ENCODE data around the gene ERC2. TPM values are rescaled to one million over a fixed set of nuclear protein-coding genes. Genes with fewer than 3 reads are reported as not detected.

ERC2 gene
- total and polyA plus RNA-seq, 8 donors, result 1.2 to 4.8 (median 2.3) TPM

- no peak for ATAC-seq
- TF ChIP-seq CTCF (IDR thresholded peaks at IDR 0.05), result no peak
- Histone ChIP-seq H3K4me1 (no peaks in the 10 kb centered on the region), H3K4me3 (no peak overlapping the region), H3K9me3 (no peaks in the 10 kb centered on the region), H3K27ac (no peak overlapping the region), H3K36me3 (no peaks in the 10 kb centered on the region), H3K27me3 (no peaks in the 10 kb centered on the region)
- intact Hi-C loops (cut with DNase I), result no loop called here
- no peak for FAIRE-seq
- DNase-seq, result no peak
- 72 to 80% methylated on average over 6 of the region's 6 CpGs for WGBS, 2 donors
Observed at GRCh38 chr3:55698831-55699230, 769.4 kb downstream of the ERC2 start.

GRCh38 chr3:55697177-55697865 lies 770.9 kb downstream of the ERC2 start:
- Histone ChIP-seq H3K36me3 (no peaks in the 10 kb centered on the region), H3K4me3 (no peak overlapping the region), H3K27me3 (no peaks in the 10 kb centered on the region), H3K9me3 (no peaks in the 10 kb centered on the region), H3K27ac (no peak overlapping the region), H3K4me1 (no peaks in the 10 kb centered on the region)
- DNase-seq (no peak), FAIRE-seq (no peak), ATAC-seq (no peak)
- no peak for TF ChIP-seq CTCF (IDR thresholded peaks at IDR 0.05)
- 87 to 88% methylated on average over 4 of the region's 4 CpGs for WGBS, 2 donors
- intact Hi-C loops (cut with DNase I), result no loop called here

- no peak for TF ChIP-seq CTCF (IDR thresholded peaks at IDR 0.05)
- Histone ChIP-seq H3K4me1 (no peaks in the 10 kb centered on the region), H3K27me3 (no peaks in the 10 kb centered on the region), H3K36me3 (no peaks in the 10 kb centered on the region), H3K27ac (no peak overlapping the region), H3K9me3 (no peaks in the 10 kb centered on the region), H3K4me3 (no peak overlapping the region)
- FAIRE-seq (no peak), ATAC-seq (no peak), DNase-seq (no peak)
- WGBS, 2 donors, result 38 to 58% methylated on average over 2 of the region's 2 CpGs
- intact Hi-C loops (cut with DNase I), result no loop called here
Observed at GRCh38 chr3:55692957-55693558, 775.2 kb downstream of the ERC2 start.

- Histone ChIP-seq H3K27me3 (no peaks in the 10 kb centered on the region), H3K4me1 (no peaks in the 10 kb centered on the region), H3K36me3 (no peaks in the 10 kb centered on the region), H3K4me3 (no peak overlapping the region), H3K9me3 (no peaks in the 10 kb centered on the region), H3K27ac (no peak overlapping the region)
- FAIRE-seq (no peak), ATAC-seq (no peak), DNase-seq (no peak)
- no peak for TF ChIP-seq CTCF (IDR thresholded peaks at IDR 0.05)
- intact Hi-C loops (cut with DNase I), result no loop called here
- WGBS, 2 donors, result 81 to 96% methylated on average over 1 of the region's 1 CpG
Observed at GRCh38 chr3:55692295-55692956, 775.8 kb downstream of the ERC2 start.

GRCh38 chr3:55691141-55691540 lies 777.1 kb downstream of the ERC2 start:
- WGBS, 2 donors, result 73 to 78% methylated on average over 4 of the region's 4 CpGs
- no peak for FAIRE-seq
- Histone ChIP-seq H3K4me1 (no peaks in the 10 kb centered on the region), H3K27ac (no peak overlapping the region), H3K27me3 (no peaks in the 10 kb centered on the region), H3K36me3 (no peaks in the 10 kb centered on the region), H3K9me3 (no peaks in the 10 kb centered on the region), H3K4me3 (no peak overlapping the region)
- TF ChIP-seq CTCF (IDR thresholded peaks at IDR 0.05), result no peak
- no peak for DNase-seq
- intact Hi-C loops (cut with DNase I), result no loop called here
- ATAC-seq, result peak in 1 of 4 donors; percentile 23
